ENCODE measurements around the gene WSCD1.

Gene WSCD1

GRCh38 chr17:6120351-6120750 lies 50.2 kb downstream of the WSCD1 start:
- no peak overlapping the region for H3K27ac Mint-ChIP-seq
- H3K4me1 Mint-ChIP-seq (ENCODE audit: low read depth): no peaks in the 10 kb centered on the region
- no peaks in the 10 kb centered on the region for H3K27me3 Mint-ChIP-seq (ENCODE audit: low read depth)
- H3K4me3 Mint-ChIP-seq: no peak overlapping the region
- DNase-seq (ENCODE audit: low spot score): no peak
- no peaks in the 10 kb centered on the region for H3K36me3 Mint-ChIP-seq (ENCODE audit: low read depth)
- peaks cover 8% of the 10 kb centered on the region for H3K9me3 Mint-ChIP-seq

GRCh38 chr17:6124856-6125255 lies 54.7 kb downstream of the WSCD1 start:
- Mint-ChIP-seq H3K36me3 (ENCODE audit: low read depth) (no peaks in the 10 kb centered on the region), H3K4me3 (no peak overlapping the region), H3K27me3 (ENCODE audit: low read depth) (no peaks in the 10 kb centered on the region), H3K4me1 (ENCODE audit: low read depth) (no peaks in the 10 kb centered on the region), H3K27ac (no peak overlapping the region), H3K9me3 (peaks cover 8% of the 10 kb centered on the region)
- no peak for DNase-seq (ENCODE audit: low spot score)

GRCh38 chr17:6126768-6127167 lies 56.6 kb downstream of the WSCD1 start:
- no peaks in the 10 kb centered on the region for H3K27me3 Mint-ChIP-seq (ENCODE audit: low read depth)
- no peak overlapping the region for H3K4me3 Mint-ChIP-seq
- no peak for DNase-seq (ENCODE audit: low spot score)

DNA sequence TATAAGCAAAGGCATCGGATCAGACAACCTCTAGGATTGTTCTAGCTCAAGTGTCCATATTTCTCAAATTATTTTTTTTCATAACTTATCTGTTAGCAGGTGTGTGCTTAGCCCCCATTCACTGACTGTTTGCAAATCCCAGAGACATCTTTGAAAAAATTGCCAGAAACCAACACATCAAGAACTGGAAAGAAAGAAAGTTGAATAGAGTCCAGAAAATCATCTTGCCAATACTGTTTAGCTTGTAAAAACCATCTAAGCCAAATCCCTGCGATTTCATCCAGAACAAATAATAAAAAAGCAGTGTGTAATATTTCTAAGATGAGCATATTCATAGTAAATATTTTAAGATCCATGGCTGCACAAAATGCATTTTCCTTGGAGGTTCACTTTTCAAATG lies 64.5 kb downstream of the WSCD1 start:
- no peaks in the 10 kb centered on the region for H3K9me3 Mint-ChIP-seq
- no peak for DNase-seq (ENCODE audit: low spot score)
- H3K27me3 Mint-ChIP-seq (ENCODE audit: low read depth): no peaks in the 10 kb centered on the region
- H3K36me3 Mint-ChIP-seq (ENCODE audit: low read depth): no peaks in the 10 kb centered on the region
- no peaks in the 10 kb centered on the region for H3K4me1 Mint-ChIP-seq (ENCODE audit: low read depth)
- no peak overlapping the region for H3K27ac Mint-ChIP-seq
- H3K4me3 Mint-ChIP-seq: no peak overlapping the region

More at GRCh38 chr17:6126768-6127167, 56.6 kb downstream of the WSCD1 start:
- Mint-ChIP-seq H3K9me3 (peaks cover 8% of the 10 kb centered on the region), H3K4me1 (ENCODE audit: low read depth) (no peaks in the 10 kb centered on the region), H3K36me3 (ENCODE audit: low read depth) (no peaks in the 10 kb centered on the region), H3K27ac (no peak overlapping the region)

DNA sequence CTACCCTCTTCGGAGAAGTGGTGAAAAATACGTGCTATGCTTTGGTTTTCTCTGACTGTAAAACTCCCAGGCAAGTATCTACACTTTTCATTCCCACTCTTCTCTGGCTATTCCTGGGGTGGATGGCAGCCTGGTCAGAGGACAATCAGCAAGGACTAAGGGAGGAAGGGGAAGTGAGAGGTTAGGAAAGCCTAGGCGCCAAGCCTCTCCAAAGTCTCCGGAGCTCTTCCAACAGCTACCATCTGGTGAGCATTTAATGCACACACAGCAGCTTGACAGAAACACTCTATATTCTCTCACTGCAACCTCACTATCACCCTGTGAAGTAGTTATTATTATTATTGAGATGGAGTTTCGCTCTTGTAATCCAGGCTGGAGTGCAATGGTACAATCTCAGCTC lies 65.1 kb downstream of the WSCD1 start:
- H3K36me3 Mint-ChIP-seq (ENCODE audit: low read depth): no peaks in the 10 kb centered on the region
- no peak overlapping the region for H3K4me3 Mint-ChIP-seq
- H3K9me3 Mint-ChIP-seq: no peaks in the 10 kb centered on the region
- no peak for DNase-seq (ENCODE audit: low spot score)
- no peaks in the 10 kb centered on the region for H3K4me1 Mint-ChIP-seq (ENCODE audit: low read depth)
- no peaks in the 10 kb centered on the region for H3K27me3 Mint-ChIP-seq (ENCODE audit: low read depth)
- H3K27ac Mint-ChIP-seq: no peak overlapping the region

DNA sequence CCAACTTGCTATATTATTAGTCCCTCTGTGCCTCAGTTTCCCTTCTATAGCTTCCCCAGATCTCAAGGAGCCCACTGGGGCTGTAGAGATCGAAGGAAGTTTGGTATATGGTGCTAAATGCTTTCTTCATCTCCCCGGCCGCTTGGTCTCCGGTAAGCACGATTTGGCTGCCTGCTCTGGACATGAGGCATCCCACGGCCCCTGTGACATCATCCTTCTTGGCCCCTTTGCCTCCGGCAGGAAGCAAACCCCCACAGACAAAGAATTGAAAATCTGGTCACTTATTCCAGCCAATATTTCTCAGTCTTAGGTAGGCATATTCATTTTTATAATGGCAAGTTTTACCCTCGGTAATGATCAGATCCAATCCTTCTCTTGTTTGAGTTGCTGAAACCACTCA lies 65.8 kb downstream of the WSCD1 start:
- no peaks in the 10 kb centered on the region for H3K36me3 Mint-ChIP-seq (ENCODE audit: low read depth)
- no peak overlapping the region for H3K27ac Mint-ChIP-seq
- no peaks in the 10 kb centered on the region for H3K9me3 Mint-ChIP-seq
- H3K27me3 Mint-ChIP-seq (ENCODE audit: low read depth): no peaks in the 10 kb centered on the region
- H3K4me1 Mint-ChIP-seq (ENCODE audit: low read depth): no peaks in the 10 kb centered on the region
- no peak for DNase-seq (ENCODE audit: low spot score)
- H3K4me3 Mint-ChIP-seq: no peak overlapping the region

DNA sequence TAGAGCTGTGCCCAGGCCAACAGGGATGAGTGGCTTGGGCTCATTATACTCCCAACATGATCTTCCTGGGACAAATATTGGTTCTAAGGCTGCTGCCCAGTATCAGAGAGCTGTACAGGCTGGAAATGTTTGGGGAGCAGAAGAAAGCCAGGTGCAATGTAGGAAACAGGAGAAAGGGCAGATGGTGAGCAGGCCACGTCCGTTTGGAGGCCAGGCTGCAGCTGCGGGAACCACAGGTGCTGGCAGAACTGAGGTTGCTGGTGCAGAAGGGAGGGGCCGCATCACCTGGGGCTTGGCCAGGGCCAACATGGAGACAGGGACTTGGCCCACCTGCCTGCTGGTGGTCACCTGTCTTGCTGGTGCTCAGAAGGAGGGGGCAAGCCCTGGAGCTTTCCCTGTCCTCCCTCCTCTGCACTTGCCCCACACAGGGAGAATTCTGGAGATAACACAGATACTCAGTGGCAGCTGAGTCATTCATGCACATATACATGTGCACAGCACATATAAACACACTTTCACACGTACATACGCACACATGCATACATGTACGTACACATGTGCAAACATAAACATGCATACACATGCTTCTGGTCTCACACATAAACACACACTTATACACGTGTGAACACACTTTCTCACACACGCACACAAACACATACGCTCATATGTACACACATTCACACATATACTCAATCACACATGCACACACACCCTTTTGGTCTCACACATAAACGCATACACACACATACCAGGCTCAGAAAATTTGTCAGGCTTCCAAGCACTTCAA lies 67.7 kb downstream of the WSCD1 start:
- no peaks in the 10 kb centered on the region for H3K27me3 Mint-ChIP-seq (ENCODE audit: low read depth)
- no peak overlapping the region for H3K27ac Mint-ChIP-seq
- no peak overlapping the region for H3K4me3 Mint-ChIP-seq
- DNase-seq (ENCODE audit: low spot score): no peak
- no peaks in the 10 kb centered on the region for H3K4me1 Mint-ChIP-seq (ENCODE audit: low read depth)
- H3K9me3 Mint-ChIP-seq: no peaks in the 10 kb centered on the region
- H3K36me3 Mint-ChIP-seq (ENCODE audit: low read depth): no peaks in the 10 kb centered on the region

GRCh38 chr17:6138761-6139446 lies 68.7 kb downstream of the WSCD1 start:
- no peak overlapping the region for H3K4me3 Mint-ChIP-seq
- H3K4me1 Mint-ChIP-seq (ENCODE audit: low read depth): no peaks in the 10 kb centered on the region
- no peaks in the 10 kb centered on the region for H3K27me3 Mint-ChIP-seq (ENCODE audit: low read depth)
- H3K27ac Mint-ChIP-seq: no peak overlapping the region
- no peak for DNase-seq (ENCODE audit: low spot score)
- no peaks in the 10 kb centered on the region for H3K36me3 Mint-ChIP-seq (ENCODE audit: low read depth)
- no peaks in the 10 kb centered on the region for H3K9me3 Mint-ChIP-seq

- Mint-ChIP-seq H3K27me3 (ENCODE audit: low read depth) (no peaks in the 10 kb centered on the region), H3K4me3 (no peak overlapping the region), H3K36me3 (ENCODE audit: low read depth) (no peaks in the 10 kb centered on the region), H3K27ac (no peak overlapping the region), H3K9me3 (no peaks in the 10 kb centered on the region), H3K4me1 (ENCODE audit: low read depth) (no peaks in the 10 kb centered on the region)
- DNase-seq (ENCODE audit: low spot score): no peak
Measured at GRCh38 chr17:6139447-6139832, 69.3 kb downstream of the WSCD1 start.

- Mint-ChIP-seq H3K27ac (no peak overlapping the region), H3K27me3 (ENCODE audit: low read depth) (no peaks in the 10 kb centered on the region), H3K4me1 (ENCODE audit: low read depth) (no peaks in the 10 kb centered on the region), H3K9me3 (no peaks in the 10 kb centered on the region), H3K4me3 (no peak overlapping the region), H3K36me3 (ENCODE audit: low read depth) (no peaks in the 10 kb centered on the region)
- DNase-seq (ENCODE audit: low spot score): no peak
Measured at GRCh38 chr17:6140188-6140587, 70.0 kb downstream of the WSCD1 start.

- no peaks in the 10 kb centered on the region for H3K4me1 Mint-ChIP-seq (ENCODE audit: low read depth)
- no peaks in the 10 kb centered on the region for H3K36me3 Mint-ChIP-seq (ENCODE audit: low read depth)
- no peak overlapping the region for H3K4me3 Mint-ChIP-seq
- no peaks in the 10 kb centered on the region for H3K27me3 Mint-ChIP-seq (ENCODE audit: low read depth)
- H3K9me3 Mint-ChIP-seq: no peaks in the 10 kb centered on the region
- DNase-seq (ENCODE audit: low spot score): no peak
- H3K27ac Mint-ChIP-seq: no peak overlapping the region
Measured at GRCh38 chr17:6140728-6141330, 70.7 kb downstream of the WSCD1 start.

DNA sequence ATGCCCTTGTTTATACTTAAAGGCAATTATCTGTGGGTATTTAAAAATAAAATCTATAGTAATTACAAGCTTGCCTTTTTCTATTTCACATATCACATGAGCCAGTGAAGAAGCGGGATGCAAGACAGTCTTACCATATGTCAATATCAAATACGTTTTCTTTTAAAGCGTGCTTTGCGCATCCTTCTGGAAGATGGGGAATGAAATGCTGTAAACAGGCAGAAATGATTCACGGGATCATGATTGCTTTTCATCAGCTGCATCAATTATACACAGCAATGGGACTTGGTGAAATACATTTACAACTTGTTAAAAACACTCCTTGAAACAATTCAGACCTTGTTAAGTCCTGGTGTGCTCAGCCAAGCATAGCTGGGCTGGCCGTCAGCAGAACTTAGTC lies 72.5 kb downstream of the WSCD1 start:
- no peak for DNase-seq (ENCODE audit: low spot score)
- no peaks in the 10 kb centered on the region for H3K4me1 Mint-ChIP-seq (ENCODE audit: low read depth)
- no peaks in the 10 kb centered on the region for H3K27me3 Mint-ChIP-seq (ENCODE audit: low read depth)
- H3K9me3 Mint-ChIP-seq: no peaks in the 10 kb centered on the region
- H3K36me3 Mint-ChIP-seq (ENCODE audit: low read depth): no peaks in the 10 kb centered on the region
- no peak overlapping the region for H3K4me3 Mint-ChIP-seq
- no peak overlapping the region for H3K27ac Mint-ChIP-seq

DNA sequence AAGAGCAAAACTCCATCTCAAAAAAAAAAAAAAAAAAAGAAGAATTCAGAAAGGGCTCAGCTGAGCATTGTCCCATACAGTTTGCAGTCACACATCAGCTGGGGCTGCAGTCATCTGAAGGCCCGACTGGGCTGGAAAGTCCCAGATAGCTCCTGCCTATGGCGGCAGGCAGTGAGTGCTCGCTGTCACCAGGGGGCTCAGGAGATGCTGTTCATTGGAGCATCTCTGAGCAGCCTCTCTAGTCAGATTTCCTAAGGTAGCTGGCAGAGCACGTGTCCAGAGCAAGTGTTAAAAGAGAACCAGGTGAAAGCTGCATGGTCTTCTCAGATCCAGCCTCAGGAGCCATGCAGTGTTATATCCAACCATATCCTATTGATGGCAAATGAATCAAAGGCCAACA lies 75.8 kb downstream of the WSCD1 start:
- H3K4me1 Mint-ChIP-seq (ENCODE audit: low read depth): no peaks in the 10 kb centered on the region
- no peak for DNase-seq (ENCODE audit: low spot score)
- H3K36me3 Mint-ChIP-seq (ENCODE audit: low read depth): no peaks in the 10 kb centered on the region
- no peak overlapping the region for H3K27ac Mint-ChIP-seq
- H3K9me3 Mint-ChIP-seq: no peaks in the 10 kb centered on the region
- H3K27me3 Mint-ChIP-seq (ENCODE audit: low read depth): no peaks in the 10 kb centered on the region
- no peak overlapping the region for H3K4me3 Mint-ChIP-seq

GRCh38 chr17:6147042-6147441 lies 76.9 kb downstream of the WSCD1 start:
- Mint-ChIP-seq H3K27ac (no peak overlapping the region), H3K4me1 (ENCODE audit: low read depth) (no peaks in the 10 kb centered on the region), H3K36me3 (ENCODE audit: low read depth) (no peaks in the 10 kb centered on the region), H3K4me3 (no peak overlapping the region), H3K27me3 (ENCODE audit: low read depth) (no peaks in the 10 kb centered on the region), H3K9me3 (no peaks in the 10 kb centered on the region)
- DNase-seq (ENCODE audit: low spot score): no peak

All from T-helper 2 cell treated with Interferon-gamma antibody and Interleukin-4, amounts not matched to agents 5 μg/mL and 100 μg/mL, for 36 hours (primary cell).